Stomach (tissue), 4 donors: ENCODE results near the gene TELO2.

ENCODE experiments used
- POLR2A ChIP-seq, 4 donors: fragments of 450-650 bp; IDR thresholded peaks; one replicate each; pipeline ENCODE4 v1.6.1; 2016; ENCODE audit warnings: antibody characterized with exemption in 4 of 4, control low read depth in 2 of 4, mild to moderate bottlenecking in 1 of 4, moderate library complexity in 1 of 4
- POLR2AphosphoS5 ChIP-seq, 3 donors: sonication (generic); formaldehyde crosslinking; IDR thresholded peaks; one replicate each; pipeline ENCODE4 v1.6.1; 2016; ENCODE audit warnings: antibody characterized with exemption in 3 of 3
- TF ChIP-seq, protein P1 (sequence below), 7 experiments: fragments of 450-650 bp in 4 of 7; fragments of 200-600 bp in 3 of 7; sonication (generic) in 3 of 7; IDR thresholded peaks; one replicate each; pipeline ENCODE4 v1.5.1; 2016 to 2019; ENCODE audit warnings: antibody characterized with exemption in 7 of 7, control low read depth in 2 of 7, mild to moderate bottlenecking in 1 of 7

DNA sequence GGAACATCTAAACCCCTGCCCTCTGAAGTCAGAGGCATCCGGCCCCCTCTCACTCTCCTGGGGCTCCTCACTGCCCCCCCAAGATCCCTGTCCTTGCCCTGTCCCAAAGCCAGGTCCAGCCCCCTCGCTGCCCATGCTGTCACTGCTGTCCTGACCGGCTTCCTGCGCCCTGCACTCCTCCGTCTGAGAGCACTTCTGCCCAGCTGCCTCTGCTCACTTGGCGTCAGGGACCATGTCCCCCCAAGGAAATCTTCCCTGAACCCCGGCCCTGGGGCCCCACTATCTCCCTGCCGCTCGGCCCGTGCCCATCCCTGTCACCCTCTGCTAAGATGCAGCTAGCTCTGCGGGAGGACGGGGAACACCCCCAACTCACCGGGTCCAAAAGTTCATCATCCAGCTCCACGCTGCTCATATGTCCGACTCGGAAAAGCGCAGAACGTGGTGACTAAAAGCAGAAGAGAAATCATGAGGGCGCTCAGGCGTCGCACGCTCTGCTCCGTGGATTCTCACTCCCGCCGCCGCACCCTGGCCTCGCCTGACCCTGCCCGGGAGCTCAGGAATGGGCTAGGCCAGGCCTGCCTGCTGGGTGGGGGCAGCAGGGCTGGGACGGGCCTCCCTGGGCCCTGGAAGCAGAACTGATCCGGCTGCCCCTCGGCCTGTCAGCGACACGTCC is 28.1 kb upstream of the TELO2 start:
- TF ChIP-seq, protein P1, sequence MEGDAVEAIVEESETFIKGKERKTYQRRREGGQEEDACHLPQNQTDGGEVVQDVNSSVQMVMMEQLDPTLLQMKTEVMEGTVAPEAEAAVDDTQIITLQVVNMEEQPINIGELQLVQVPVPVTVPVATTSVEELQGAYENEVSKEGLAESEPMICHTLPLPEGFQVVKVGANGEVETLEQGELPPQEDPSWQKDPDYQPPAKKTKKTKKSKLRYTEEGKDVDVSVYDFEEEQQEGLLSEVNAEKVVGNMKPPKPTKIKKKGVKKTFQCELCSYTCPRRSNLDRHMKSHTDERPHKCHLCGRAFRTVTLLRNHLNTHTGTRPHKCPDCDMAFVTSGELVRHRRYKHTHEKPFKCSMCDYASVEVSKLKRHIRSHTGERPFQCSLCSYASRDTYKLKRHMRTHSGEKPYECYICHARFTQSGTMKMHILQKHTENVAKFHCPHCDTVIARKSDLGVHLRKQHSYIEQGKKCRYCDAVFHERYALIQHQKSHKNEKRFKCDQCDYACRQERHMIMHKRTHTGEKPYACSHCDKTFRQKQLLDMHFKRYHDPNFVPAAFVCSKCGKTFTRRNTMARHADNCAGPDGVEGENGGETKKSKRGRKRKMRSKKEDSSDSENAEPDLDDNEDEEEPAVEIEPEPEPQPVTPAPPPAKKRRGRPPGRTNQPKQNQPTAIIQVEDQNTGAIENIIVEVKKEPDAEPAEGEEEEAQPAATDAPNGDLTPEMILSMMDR (IDR thresholded peaks at IDR 0.05): no peak
- no peak for TF ChIP-seq POLR2A (IDR thresholded peaks at IDR 0.05)
- TF ChIP-seq POLR2AphosphoS5 (IDR thresholded peaks at IDR 0.05): no peak
